GM23248 (cell line): Measurements from ENCODE around the gene STX2.

Experiments
- EZH2 ChIP-seq: fragments of 200-600 bp; sonication (generic); IDR thresholded peaks from 2 replicates; pipeline ENCODE4 v1.6.1; 2018; ENCODE audit warnings: antibody characterized with exemption, mild to moderate bottlenecking; ENCODE audit not compliant: insufficient read depth, poor library complexity, severe bottlenecking
- EZH2phosphoT487 ChIP-seq: fragments of 200-600 bp; sonication (generic); IDR thresholded peaks from 2 replicates; pipeline ENCODE4 v1.6.1; 2018; ENCODE audit warnings: antibody characterized with exemption, moderate library complexity, mild to moderate bottlenecking, low read depth; ENCODE audit not compliant: insufficient read depth

DNA sequence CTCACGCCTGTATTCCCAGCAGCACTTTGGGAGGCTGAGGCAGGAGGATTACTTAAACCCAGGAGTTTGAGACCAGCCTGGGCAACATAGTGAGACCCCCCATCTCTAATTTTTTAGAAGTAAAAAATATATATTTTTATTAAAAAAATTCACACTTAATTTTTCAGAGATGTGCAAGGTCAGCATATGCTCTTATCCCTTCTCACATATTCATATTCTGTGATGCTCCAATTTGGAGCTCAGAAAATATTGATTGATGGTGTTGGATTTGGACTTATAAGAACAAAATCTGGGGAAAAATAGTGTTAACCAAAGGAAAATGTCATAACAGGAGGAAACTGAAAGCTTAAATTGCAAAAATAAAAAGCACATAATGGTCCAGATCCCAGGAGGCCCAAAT, 42.5 kb upstream of the STX2 start:
- no peak for TF ChIP-seq EZH2
- no peak for TF ChIP-seq EZH2phosphoT487
